Neural progenitor cell (in vitro differentiated cells): ENCODE results near the gene SLC16A9. TPM values are rescaled to one million over a fixed set of nuclear protein-coding genes. Genes with fewer than 3 reads are reported as not detected.

Experiments
- DNase-seq: peaks from one replicate; pipeline ENCODE4 v3.0.0-alpha.2; 2016; ENCODE audit warnings: low spot score
- H2AFZ ChIP-seq: fragments of 200-600 bp; sonication (generic); replicated peaks from 2 replicates; pipeline ENCODE4 v1.6.1; 2016; ENCODE audit warnings: antibody characterized with exemption
- H3F3A ChIP-seq: fragments of 200-600 bp; sonication (generic); 2 replicates; pipeline ENCODE4 v1.6.1; 2016; ENCODE audit warnings: antibody characterized with exemption, low read depth
- H3K27ac ChIP-seq: fragments of 200-600 bp; sonication (generic); 2 replicates; pipeline ENCODE4 v1.5.1; 2016; ENCODE audit warnings: mild to moderate bottlenecking
- H3K27me3 ChIP-seq: fragments of 200-600 bp; sonication (generic); 2 replicates; pipeline ENCODE4 v1.6.1; 2016; ENCODE audit warnings: mild to moderate bottlenecking, moderate library complexity
- H3K36me3 ChIP-seq: fragments of 200-600 bp; sonication (generic); 2 replicates; pipeline ENCODE4 v1.5.1; 2016
- H3K4me1 ChIP-seq: fragments of 200-600 bp; sonication (generic); 2 replicates; pipeline ENCODE4 v1.6.1; 2016; ENCODE audit warnings: mixed run types
- H3K4me2 ChIP-seq: fragments of 200-600 bp; sonication (generic); 2 replicates; pipeline ENCODE4 v1.6.1; 2016
- H3K4me3 ChIP-seq: fragments of 200-600 bp; sonication (generic); 2 replicates; pipeline ENCODE4 v1.5.1; 2016
- H3K79me2 ChIP-seq: fragments of 200-600 bp; sonication (generic); 2 replicates; pipeline ENCODE4 v1.6.1; 2016; ENCODE audit warnings: low read depth
- H3K9ac ChIP-seq: fragments of 200-600 bp; sonication (generic); 2 replicates; pipeline ENCODE4 v1.6.1; 2016
- H3K9me3 ChIP-seq: fragments of 200-600 bp; sonication (generic); 2 replicates; pipeline ENCODE4 v1.5.1; 2016; ENCODE audit warnings: low read depth
- H4K20me1 ChIP-seq: fragments of 200-600 bp; sonication (generic); 2 replicates; pipeline ENCODE4 v1.6.1; 2016; ENCODE audit warnings: low read depth
- H3K27ac Mint-ChIP-seq: 3 replicates; pipeline ENCODE4 v1.8.0; 2021; ENCODE audit warnings: mixed read lengths
- H3K27me3 Mint-ChIP-seq: 2 replicates; pipeline ENCODE4 v1.8.0; 2022; ENCODE audit warnings: low read depth, mild to moderate bottlenecking, inconsistent platforms, moderate library complexity, mixed read lengths; ENCODE audit not compliant: insufficient read depth
- H3K36me3 Mint-ChIP-seq: 3 replicates; pipeline ENCODE4 v1.8.0; 2021; ENCODE audit warnings: mixed read lengths
- H3K4me1 Mint-ChIP-seq: 3 replicates; pipeline ENCODE4 v1.8.0; 2021; ENCODE audit warnings: mixed read lengths
- H3K4me3 Mint-ChIP-seq: 3 replicates; pipeline ENCODE4 v1.8.0; 2021; ENCODE audit warnings: mild to moderate bottlenecking, moderate library complexity, mixed read lengths
- H3K9me3 Mint-ChIP-seq: 3 replicates; pipeline ENCODE4 v1.8.0; 2020; ENCODE audit warnings: mixed read lengths
- EZH2 ChIP-seq: fragments of 200-600 bp; sonication (generic); IDR thresholded peaks from 2 replicates; pipeline ENCODE4 v1.6.1; 2017; ENCODE audit warnings: antibody characterized with exemption, mild to moderate bottlenecking, moderate library complexity
- EZH2phosphoT487 ChIP-seq: fragments of 200-600 bp; sonication (generic); IDR thresholded peaks from 2 replicates; pipeline ENCODE4 v1.6.1; 2017; ENCODE audit warnings: antibody characterized with exemption
- total RNA-seq: library from RNA; depleted of rRNA; stranded (reverse); fragments of >200 nt; gene quantifications from 2 replicates; pipeline ENCODE4 v1.2.3, GENCODE V29; 2015; ENCODE audit warnings: low replicate concordance
- TF ChIP-seq, protein P1 (sequence below): fragments of 200-600 bp; sonication (generic); IDR thresholded peaks from 2 replicates; pipeline ENCODE4 v1.5.1; 2017; ENCODE audit warnings: antibody characterized with exemption, mild to moderate bottlenecking

The SLC16A9 gene
- total RNA-seq, 1 donor from 2014 or later = 48.5 TPM

DNA sequence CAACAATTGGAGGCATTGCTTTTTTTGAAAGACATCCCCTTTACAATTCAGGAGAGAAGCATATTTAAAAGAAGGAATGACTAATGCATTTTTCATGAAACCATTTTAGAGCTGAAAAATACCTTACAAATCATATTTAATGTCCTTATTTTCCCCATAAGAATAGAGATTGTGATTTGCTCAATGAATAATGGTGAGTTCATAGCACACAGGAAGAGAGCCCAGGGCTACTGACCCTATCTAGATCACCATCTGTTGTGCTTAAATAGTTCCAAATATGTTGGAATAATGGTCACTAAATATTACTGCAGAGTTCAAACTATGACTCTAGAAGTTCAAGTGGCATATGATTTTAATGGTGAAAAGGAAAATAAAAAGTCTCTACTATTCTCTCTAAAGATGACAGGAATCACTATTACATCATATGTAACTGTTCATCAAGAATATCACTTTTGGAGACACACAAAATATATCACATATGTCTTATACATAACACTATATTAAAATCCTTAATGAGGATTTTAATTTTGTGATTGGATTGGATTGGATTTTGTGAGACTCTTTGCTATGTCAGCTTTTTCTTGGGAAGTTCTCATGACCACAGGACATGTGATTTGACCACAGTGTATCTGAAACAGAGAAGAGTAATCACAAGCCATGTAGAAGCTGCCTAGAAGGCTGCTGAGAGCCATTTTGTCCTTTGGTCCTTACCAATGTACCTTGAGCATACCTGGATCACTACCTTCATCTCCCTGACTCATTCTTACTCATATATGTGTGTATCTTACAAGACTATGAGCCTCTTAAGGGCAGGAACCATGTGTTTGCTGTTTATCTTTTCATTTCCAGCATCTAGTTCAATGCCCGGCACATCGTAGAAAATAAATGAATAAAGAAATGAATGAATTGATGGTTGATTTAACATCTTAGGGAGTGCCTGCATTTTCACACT is 26.4 kb downstream of the SLC16A9 start:
- H4K20me1 ChIP-seq = peaks cover 6% of the 10 kb centered on the region
- H3K4me3 ChIP-seq = no peak overlapping the region
- Mint-ChIP-seq H3K27me3 (no peaks in the 10 kb centered on the region), H3K9me3 (no peaks in the 10 kb centered on the region), H3K27ac (no peak overlapping the region), H3K36me3 (peaks cover 2% of the 10 kb centered on the region), H3K4me1 (no peaks in the 10 kb centered on the region), H3K4me3 (no peak overlapping the region)
- no peak for DNase-seq
- no peak overlapping the region for H2AFZ ChIP-seq
- peaks cover 10% of the 10 kb centered on the region for H3K36me3 ChIP-seq
- H3K79me2 ChIP-seq = peaks cover 4% of the 10 kb centered on the region
- peak overlapping the region; percentile 71 for H3K4me2 ChIP-seq
- H3K27ac ChIP-seq = peak overlapping the region; percentile 75
- H3K4me1 ChIP-seq = peaks cover 32% of the 10 kb centered on the region
- TF ChIP-seq EZH2phosphoT487 (no peak), EZH2 (no peak)
- TF ChIP-seq, protein P1, sequence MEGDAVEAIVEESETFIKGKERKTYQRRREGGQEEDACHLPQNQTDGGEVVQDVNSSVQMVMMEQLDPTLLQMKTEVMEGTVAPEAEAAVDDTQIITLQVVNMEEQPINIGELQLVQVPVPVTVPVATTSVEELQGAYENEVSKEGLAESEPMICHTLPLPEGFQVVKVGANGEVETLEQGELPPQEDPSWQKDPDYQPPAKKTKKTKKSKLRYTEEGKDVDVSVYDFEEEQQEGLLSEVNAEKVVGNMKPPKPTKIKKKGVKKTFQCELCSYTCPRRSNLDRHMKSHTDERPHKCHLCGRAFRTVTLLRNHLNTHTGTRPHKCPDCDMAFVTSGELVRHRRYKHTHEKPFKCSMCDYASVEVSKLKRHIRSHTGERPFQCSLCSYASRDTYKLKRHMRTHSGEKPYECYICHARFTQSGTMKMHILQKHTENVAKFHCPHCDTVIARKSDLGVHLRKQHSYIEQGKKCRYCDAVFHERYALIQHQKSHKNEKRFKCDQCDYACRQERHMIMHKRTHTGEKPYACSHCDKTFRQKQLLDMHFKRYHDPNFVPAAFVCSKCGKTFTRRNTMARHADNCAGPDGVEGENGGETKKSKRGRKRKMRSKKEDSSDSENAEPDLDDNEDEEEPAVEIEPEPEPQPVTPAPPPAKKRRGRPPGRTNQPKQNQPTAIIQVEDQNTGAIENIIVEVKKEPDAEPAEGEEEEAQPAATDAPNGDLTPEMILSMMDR = no peak
- H3K27me3 ChIP-seq = no peaks in the 10 kb centered on the region
- no peaks in the 10 kb centered on the region for H3K9me3 ChIP-seq
- peaks cover 16% of the 10 kb centered on the region for H3F3A ChIP-seq
- no peak overlapping the region for H3K9ac ChIP-seq

DNA sequence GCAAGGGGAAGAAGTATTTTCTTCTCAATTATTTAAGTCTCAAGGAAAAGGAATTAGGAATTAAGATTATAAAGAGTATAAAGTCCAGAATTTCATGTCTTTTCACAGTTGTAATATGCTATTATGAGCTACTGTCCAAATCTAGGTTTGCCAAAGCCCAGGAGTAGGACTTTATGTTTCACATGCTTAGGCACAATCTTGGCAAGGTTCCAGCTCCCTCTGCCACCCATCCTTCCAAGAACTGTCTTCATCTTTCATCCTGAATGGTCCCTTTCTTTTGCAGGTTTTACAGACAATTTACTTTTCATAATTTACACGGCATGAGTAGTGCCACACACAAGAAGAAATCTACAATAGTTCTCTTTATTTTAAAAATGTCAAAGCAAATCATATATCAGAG is 29.5 kb downstream of the SLC16A9 start:
- no peaks in the 10 kb centered on the region for H3K4me1 Mint-ChIP-seq
- TF ChIP-seq EZH2phosphoT487 (no peak), EZH2 (no peak)
- TF ChIP-seq, protein P1 = no peak
- Histone ChIP-seq H3K27me3 (no peaks in the 10 kb centered on the region), H3K36me3 (peaks cover 10% of the 10 kb centered on the region), H3F3A (peaks cover 16% of the 10 kb centered on the region), H3K9me3 (no peaks in the 10 kb centered on the region), H3K4me2 (no peak overlapping the region), H3K4me1 (peaks cover 32% of the 10 kb centered on the region), H3K27ac (no peak overlapping the region), H3K4me3 (no peak overlapping the region), H3K79me2 (no peaks in the 10 kb centered on the region), H2AFZ (no peak overlapping the region), H4K20me1 (peaks cover 9% of the 10 kb centered on the region), H3K9ac (no peak overlapping the region)
- DNase-seq = no peak
- H3K27me3 Mint-ChIP-seq = no peaks in the 10 kb centered on the region
- peaks cover 3% of the 10 kb centered on the region for H3K36me3 Mint-ChIP-seq
- no peaks in the 10 kb centered on the region for H3K9me3 Mint-ChIP-seq
- H3K27ac Mint-ChIP-seq = no peak overlapping the region
- H3K4me3 Mint-ChIP-seq = no peak overlapping the region

DNA sequence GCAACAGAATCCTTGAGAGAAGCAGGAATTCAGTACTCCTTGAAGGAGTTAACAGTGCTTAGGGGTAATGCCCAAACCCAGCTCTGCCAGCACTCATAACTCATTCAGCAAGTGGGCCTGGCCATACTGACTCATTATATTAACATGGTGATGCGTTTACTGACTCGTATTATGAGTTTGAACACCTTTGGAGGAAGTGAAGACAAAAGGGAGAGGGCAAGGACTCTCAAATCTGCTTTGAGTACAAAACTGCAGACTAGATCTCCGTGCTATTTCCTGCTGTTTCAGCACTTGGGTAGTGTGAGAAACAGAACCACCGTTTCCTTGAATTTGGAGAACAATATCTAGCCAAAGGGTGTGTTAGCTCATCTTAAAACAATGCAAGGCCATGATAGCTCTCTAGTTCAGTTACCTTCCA is 30.8 kb downstream of the SLC16A9 start:
- Histone ChIP-seq H3K4me2 (no peak overlapping the region), H3K9me3 (no peaks in the 10 kb centered on the region), H3F3A (peaks cover 3% of the 10 kb centered on the region), H3K4me1 (peaks cover 21% of the 10 kb centered on the region), H4K20me1 (peaks cover 3% of the 10 kb centered on the region), H3K79me2 (peaks cover 6% of the 10 kb centered on the region), H3K27ac (no peak overlapping the region), H3K27me3 (no peaks in the 10 kb centered on the region), H2AFZ (no peak overlapping the region), H3K9ac (no peak overlapping the region), H3K4me3 (no peak overlapping the region), H3K36me3 (peaks cover 10% of the 10 kb centered on the region)
- no peak for DNase-seq
- H3K9me3 Mint-ChIP-seq = no peaks in the 10 kb centered on the region
- no peaks in the 10 kb centered on the region for H3K4me1 Mint-ChIP-seq
- H3K4me3 Mint-ChIP-seq = no peak overlapping the region
- no peaks in the 10 kb centered on the region for H3K27me3 Mint-ChIP-seq
- TF ChIP-seq EZH2phosphoT487 = no peak
- TF ChIP-seq EZH2 = no peak
- TF ChIP-seq, protein P1 = no peak
- no peak overlapping the region for H3K27ac Mint-ChIP-seq
- peaks cover 3% of the 10 kb centered on the region for H3K36me3 Mint-ChIP-seq
